Endodermal cell (in vitro differentiated cells): ENCODE results near the gene IL22RA1. TPM values are rescaled to one million over a fixed set of nuclear protein-coding genes. Genes with fewer than 3 reads are reported as not detected.

ENCODE experiments used
- DNase-seq: peaks from one replicate; pipeline ENCODE4 v3.0.0-alpha.2; 2017
- H3K27ac ChIP-seq: 2 replicates; pipeline ENCODE4 v1.5.1; 2013; ENCODE audit warnings: mild to moderate bottlenecking, low read depth, low read length, moderate library complexity
- H3K27me3 ChIP-seq: 2 replicates; pipeline ENCODE4 v1.6.1; 2013; ENCODE audit warnings: mild to moderate bottlenecking, low read length, moderate library complexity; ENCODE audit not compliant: insufficient read depth, control insufficient read depth, poor library complexity, severe bottlenecking
- H3K36me3 ChIP-seq: 2 replicates; pipeline ENCODE4 v1.7.0; 2013; ENCODE audit warnings: mild to moderate bottlenecking, low read length, moderate library complexity; ENCODE audit not compliant: control insufficient read depth, insufficient read depth
- H3K4me1 ChIP-seq: one replicate; pipeline ENCODE4 v1.7.0; 2013; ENCODE audit warnings: low read length; ENCODE audit not compliant: control insufficient read depth, insufficient read depth
- H3K4me3 ChIP-seq: 2 replicates; pipeline ENCODE4 v1.5.1; 2013; ENCODE audit warnings: mild to moderate bottlenecking, low read length, moderate library complexity
- H3K9ac ChIP-seq: 2 replicates; pipeline ENCODE4 v1.6.1; 2013; ENCODE audit warnings: mild to moderate bottlenecking, low read length, moderate library complexity; ENCODE audit not compliant: poor library complexity, severe bottlenecking; ENCODE audit errors: extremely low read depth
- H3K9me3 ChIP-seq: 2 replicates; pipeline ENCODE4 v1.6.1; 2013; ENCODE audit warnings: mild to moderate bottlenecking, low read length, moderate library complexity; ENCODE audit not compliant: control insufficient read depth
- H3K27ac Mint-ChIP-seq: 2 replicates; pipeline ENCODE4 v1.8.0; 2020; ENCODE audit warnings: mixed read lengths
- H3K27me3 Mint-ChIP-seq: 2 replicates; pipeline ENCODE4 v1.8.0; 2021; ENCODE audit warnings: mild to moderate bottlenecking, mixed read lengths; ENCODE audit not compliant: insufficient read depth
- H3K36me3 Mint-ChIP-seq: 2 replicates; pipeline ENCODE4 v1.8.0; 2020; ENCODE audit warnings: low read depth, mixed read lengths
- H3K4me1 Mint-ChIP-seq: 2 replicates; pipeline ENCODE4 v1.8.0; 2020; ENCODE audit warnings: mixed read lengths
- H3K4me3 Mint-ChIP-seq: 2 replicates; pipeline ENCODE4 v1.8.0; 2020; ENCODE audit warnings: mild to moderate bottlenecking, moderate library complexity, mixed read lengths
- H3K9me3 Mint-ChIP-seq: 2 replicates; pipeline ENCODE4 v1.8.0; 2020; ENCODE audit warnings: mild to moderate bottlenecking, mixed read lengths
- WGBS, 2 experiments: methylation state at CpG; one replicate each; pipeline versions ENCODE4 v1.1.5 to v1.1.7; 2013; ENCODE audit warnings: missing lambda C conversion rate in 2 of 2, mixed read lengths in 1 of 2; ENCODE audit not compliant: insufficient coverage in 1 of 2, insufficient read length in 1 of 2; 5-methylcytosine and 5-hydroxymethylcytosine counted together
- long read RNA-seq, 4 experiments: library from polyadenylated mRNA in 2 of 4; library from RNA in 1 of 4; library from capped mRNA in 1 of 4; stranded (forward) in 3 of 4; unstranded in 1 of 4; transcript quantifications; one replicate each; pipeline ENCODE4 v2.0.0, GENCODE V29; 2020 to 2021; ENCODE audit warnings: inconsistent platforms in 1 of 4
- polyA plus RNA-seq, 2 experiments: library from polyadenylated mRNA; stranded (reverse); fragments of 50-300 nt; gene quantifications; one replicate each; pipeline ENCODE4 v1.2.3, GENCODE V29; 2013
- total RNA-seq, 2 donors: library from RNA; stranded (reverse); fragmentation: NEBNext Ultra II Directional in 1 of 2; extraction: Animal tissue kit (Norgen Biotek cat#: 25700) in 1 of 2; gene quantifications; 2 replicates in 1 of 2; 3 replicates in 1 of 2; pipeline ENCODE4 v1.2.1, GENCODE V29; 2021
- TF ChIP-seq, protein P1 (sequence below): fragments of 200-600 bp; sonication (generic); conservative IDR thresholded peaks from 2 replicates; pipeline ENCODE4 v1.5.0; 2021; ENCODE audit warnings: antibody characterized with exemption, mild to moderate bottlenecking

Gene IL22RA1, protein sequence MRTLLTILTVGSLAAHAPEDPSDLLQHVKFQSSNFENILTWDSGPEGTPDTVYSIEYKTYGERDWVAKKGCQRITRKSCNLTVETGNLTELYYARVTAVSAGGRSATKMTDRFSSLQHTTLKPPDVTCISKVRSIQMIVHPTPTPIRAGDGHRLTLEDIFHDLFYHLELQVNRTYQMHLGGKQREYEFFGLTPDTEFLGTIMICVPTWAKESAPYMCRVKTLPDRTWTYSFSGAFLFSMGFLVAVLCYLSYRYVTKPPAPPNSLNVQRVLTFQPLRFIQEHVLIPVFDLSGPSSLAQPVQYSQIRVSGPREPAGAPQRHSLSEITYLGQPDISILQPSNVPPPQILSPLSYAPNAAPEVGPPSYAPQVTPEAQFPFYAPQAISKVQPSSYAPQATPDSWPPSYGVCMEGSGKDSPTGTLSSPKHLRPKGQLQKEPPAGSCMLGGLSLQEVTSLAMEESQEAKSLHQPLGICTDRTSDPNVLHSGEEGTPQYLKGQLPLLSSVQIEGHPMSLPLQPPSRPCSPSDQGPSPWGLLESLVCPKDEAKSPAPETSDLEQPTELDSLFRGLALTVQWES
- not detected for total RNA-seq
- polyA plus RNA-seq (2013, experiment 1 of 2), result not detected
- not detected for polyA plus RNA-seq (2013, experiment 2 of 2)
- long read RNA-seq, experiment 1, result 0 reads
- long read RNA-seq, experiment 2, result 0 reads
- long read RNA-seq, experiment 3, result 0 reads
- long read RNA-seq, experiment 4, result 0 reads

DNA sequence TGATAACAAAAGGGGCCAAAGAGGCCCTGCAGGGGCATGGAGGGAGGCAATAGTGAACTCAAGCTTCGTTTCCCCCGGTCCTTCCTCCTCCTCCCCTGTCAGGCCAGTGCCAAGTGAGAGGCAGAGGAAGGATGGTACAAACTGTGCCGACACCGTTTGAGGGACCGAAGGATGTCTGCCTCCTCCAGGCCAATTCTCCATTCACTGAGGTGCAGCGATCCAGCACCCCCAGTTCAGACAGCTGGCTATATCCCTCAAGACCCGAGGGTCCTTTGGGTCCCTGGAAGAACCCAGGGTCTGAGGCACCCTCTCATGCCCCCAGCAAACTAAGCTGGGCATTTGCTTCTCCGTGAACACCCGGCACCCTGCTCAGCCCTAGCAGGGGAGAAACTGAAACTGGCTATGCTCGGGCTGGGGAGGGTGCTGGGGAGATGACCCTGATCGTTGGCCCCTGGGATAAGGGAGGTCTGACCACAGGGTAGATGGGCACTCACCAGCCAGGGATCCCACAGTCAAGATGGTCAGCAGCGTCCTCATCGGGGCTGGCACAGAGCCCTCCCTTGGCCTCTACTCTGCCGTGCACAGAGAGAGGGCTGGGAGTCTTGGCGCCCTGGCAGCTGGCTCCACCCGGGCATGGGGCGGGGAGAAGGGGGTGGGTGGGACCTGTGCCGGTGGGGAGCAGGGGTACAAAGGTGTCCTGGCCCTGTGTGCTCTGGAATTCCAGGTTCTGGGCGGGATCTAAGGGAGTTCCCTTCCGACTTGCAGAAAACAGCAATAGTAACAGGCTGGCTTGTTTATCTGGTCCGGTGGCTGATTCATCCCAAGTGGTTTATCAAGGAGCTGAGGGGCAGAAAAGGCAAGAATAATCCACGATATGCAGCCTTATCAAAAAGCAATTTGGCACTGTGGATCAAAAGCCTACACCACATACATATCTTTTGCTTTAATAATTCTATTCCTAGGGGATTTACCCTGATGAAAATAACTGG lies at the start of gene IL22RA1:
TSS of gene IL22RA1 (minus strand) at position 595 of the 989 bp plus-strand sequence. CDS start at position 537, 58 bp downstream.
- WGBS, 2 experiments, result 93 to 95% methylated on average over 9 to 22 of the region's 22 CpGs
- no peaks in the 10 kb centered on the region for H3K9me3 Mint-ChIP-seq
- no peak within 1 kb of the TSS for H3K4me3 Mint-ChIP-seq
- H3K36me3 Mint-ChIP-seq, result no peaks in the 10 kb centered on the region
- Histone ChIP-seq H3K9ac (no peak within 1 kb of the TSS), H3K9me3 (no peaks in the 10 kb centered on the region), H3K27ac (no peak within 1 kb of the TSS), H3K36me3 (no peaks in the 10 kb centered on the region), H3K4me3 (no peak within 1 kb of the TSS), H3K4me1 (peaks cover 4% of the 10 kb centered on the region), H3K27me3 (no peaks in the 10 kb centered on the region)
- H3K27ac Mint-ChIP-seq, result no peak within 1 kb of the TSS
- H3K27me3 Mint-ChIP-seq, result peaks cover 1% of the 10 kb centered on the region
- TF ChIP-seq, protein P1, sequence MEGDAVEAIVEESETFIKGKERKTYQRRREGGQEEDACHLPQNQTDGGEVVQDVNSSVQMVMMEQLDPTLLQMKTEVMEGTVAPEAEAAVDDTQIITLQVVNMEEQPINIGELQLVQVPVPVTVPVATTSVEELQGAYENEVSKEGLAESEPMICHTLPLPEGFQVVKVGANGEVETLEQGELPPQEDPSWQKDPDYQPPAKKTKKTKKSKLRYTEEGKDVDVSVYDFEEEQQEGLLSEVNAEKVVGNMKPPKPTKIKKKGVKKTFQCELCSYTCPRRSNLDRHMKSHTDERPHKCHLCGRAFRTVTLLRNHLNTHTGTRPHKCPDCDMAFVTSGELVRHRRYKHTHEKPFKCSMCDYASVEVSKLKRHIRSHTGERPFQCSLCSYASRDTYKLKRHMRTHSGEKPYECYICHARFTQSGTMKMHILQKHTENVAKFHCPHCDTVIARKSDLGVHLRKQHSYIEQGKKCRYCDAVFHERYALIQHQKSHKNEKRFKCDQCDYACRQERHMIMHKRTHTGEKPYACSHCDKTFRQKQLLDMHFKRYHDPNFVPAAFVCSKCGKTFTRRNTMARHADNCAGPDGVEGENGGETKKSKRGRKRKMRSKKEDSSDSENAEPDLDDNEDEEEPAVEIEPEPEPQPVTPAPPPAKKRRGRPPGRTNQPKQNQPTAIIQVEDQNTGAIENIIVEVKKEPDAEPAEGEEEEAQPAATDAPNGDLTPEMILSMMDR, result no peak
- no peak for DNase-seq
- H3K4me1 Mint-ChIP-seq, result peaks cover 17% of the 10 kb centered on the region

DNA sequence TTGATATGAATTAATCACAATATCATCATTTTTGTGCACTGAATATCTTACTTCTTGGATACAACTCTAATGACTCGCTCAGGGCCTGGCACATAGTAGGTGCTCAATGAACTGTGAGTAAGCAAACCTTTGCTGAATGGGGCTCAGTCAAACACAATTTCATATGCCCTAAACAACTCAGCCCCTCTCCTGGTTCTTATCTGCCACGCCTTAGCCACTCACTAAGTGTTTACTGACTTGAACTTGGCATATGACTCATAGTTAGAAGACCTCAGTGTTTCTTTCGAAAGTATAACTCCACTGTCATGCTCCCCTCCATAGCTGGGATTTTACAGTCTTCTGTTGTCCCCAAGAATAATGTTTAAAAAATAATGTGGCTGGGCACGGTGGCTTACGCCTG lies 48.9 kb upstream of the IL22RA1 start:
- H3K4me3 Mint-ChIP-seq, result no peak overlapping the region
- Histone ChIP-seq H3K4me3 (no peak overlapping the region), H3K27me3 (no peaks in the 10 kb centered on the region), H3K9me3 (no peaks in the 10 kb centered on the region), H3K9ac (no peak overlapping the region), H3K4me1 (no peaks in the 10 kb centered on the region), H3K36me3 (no peaks in the 10 kb centered on the region), H3K27ac (no peak overlapping the region)
- peaks cover 3% of the 10 kb centered on the region for H3K27me3 Mint-ChIP-seq
- DNase-seq, result no peak
- TF ChIP-seq, protein P1, result no peak
- no peaks in the 10 kb centered on the region for H3K36me3 Mint-ChIP-seq
- H3K9me3 Mint-ChIP-seq, result no peaks in the 10 kb centered on the region
- no peak overlapping the region for H3K27ac Mint-ChIP-seq
- peaks cover 4% of the 10 kb centered on the region for H3K4me1 Mint-ChIP-seq
- 93 to 98% methylated on average over 4 to 5 of the region's 5 CpGs for WGBS, 2 experiments

DNA sequence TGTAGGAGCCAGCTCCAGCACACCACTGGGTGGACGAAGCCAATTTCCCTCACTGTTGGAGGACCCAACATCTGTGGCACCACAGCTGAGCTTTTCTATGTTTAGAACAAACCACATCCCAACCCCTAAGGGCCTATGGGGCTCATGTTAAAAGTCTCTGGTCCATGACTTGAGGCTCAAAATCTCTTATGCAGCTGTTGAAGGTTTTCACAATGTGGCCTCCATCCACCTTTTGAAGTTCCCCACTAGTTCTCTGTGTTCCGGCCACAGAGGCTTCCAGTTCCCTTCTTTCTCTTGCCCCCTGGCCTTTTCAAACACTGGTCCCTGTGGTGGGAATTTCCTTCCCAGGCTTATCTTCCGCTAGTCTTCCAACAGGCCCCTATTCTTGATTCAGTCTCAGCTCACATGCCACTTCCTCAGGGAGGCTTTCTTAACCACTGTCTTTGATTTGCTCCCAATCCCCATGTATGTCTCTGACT lies 48.1 kb upstream of the IL22RA1 start:
- Histone ChIP-seq H3K9ac (no peak overlapping the region), H3K27me3 (no peaks in the 10 kb centered on the region), H3K4me1 (no peaks in the 10 kb centered on the region), H3K4me3 (no peak overlapping the region), H3K27ac (no peak overlapping the region), H3K9me3 (no peaks in the 10 kb centered on the region), H3K36me3 (no peaks in the 10 kb centered on the region)
- Mint-ChIP-seq H3K27ac (no peak overlapping the region), H3K4me3 (no peak overlapping the region), H3K4me1 (peaks cover 10% of the 10 kb centered on the region), H3K36me3 (no peaks in the 10 kb centered on the region), H3K27me3 (peaks cover 3% of the 10 kb centered on the region), H3K9me3 (no peaks in the 10 kb centered on the region)
- TF ChIP-seq, protein P1, result no peak
- 92 to 95% methylated on average over 2 to 3 of the region's 3 CpGs for WGBS, 2 experiments
- DNase-seq, result no peak
